KMS-11 (cell line): Measurements from ENCODE around the gene FHIT.
"Not testable (repeated sequence)": the region's sequence is repeated elsewhere in the genome, so short reads cannot be mapped to it uniquely, and the experiment has no call there.

Source experiments
- H2AFZ ChIP-seq: fragments of 200-600 bp; sonication (generic); 2 replicates; pipeline ENCODE4 v1.6.1; 2016; ENCODE audit warnings: antibody characterized with exemption, mixed run types, low read depth
- H3K27ac ChIP-seq: fragments of 200-600 bp; sonication (generic); 2 replicates; pipeline ENCODE4 v1.6.1; 2016; ENCODE audit warnings: mild to moderate bottlenecking, mixed run types
- H3K27me3 ChIP-seq: fragments of 200-600 bp; sonication (generic); 2 replicates; pipeline ENCODE4 v1.6.1; 2017; ENCODE audit warnings: mild to moderate bottlenecking, low read depth, mixed run types, moderate library complexity; ENCODE audit not compliant: insufficient read depth
- H3K36me3 ChIP-seq: fragments of 200-600 bp; sonication (generic); 2 replicates; pipeline ENCODE4 v1.6.1; 2017; ENCODE audit warnings: mild to moderate bottlenecking, mixed run types; ENCODE audit not compliant: insufficient read depth
- H3K4me1 ChIP-seq: fragments of 200-600 bp; sonication (generic); 2 replicates; pipeline ENCODE4 v1.6.1; 2016; ENCODE audit warnings: mild to moderate bottlenecking, low read depth, mixed run types; ENCODE audit not compliant: poor library complexity, severe bottlenecking
- H3K4me2 ChIP-seq: fragments of 200-600 bp; sonication (generic); 2 replicates; pipeline ENCODE4 v1.7.0; 2016; ENCODE audit warnings: mild to moderate bottlenecking, mixed run types
- H3K4me3 ChIP-seq: fragments of 200-600 bp; sonication (generic); IDR thresholded peaks from 2 replicates; pipeline ENCODE4 v1.6.1; 2017; ENCODE audit warnings: low read depth, low read length, mixed read lengths; ENCODE audit not compliant: insufficient read depth
- H3K79me2 ChIP-seq: fragments of 200-600 bp; sonication (generic); 2 replicates; pipeline ENCODE4 v1.6.1; 2016; ENCODE audit warnings: low read depth, mixed run types; ENCODE audit not compliant: insufficient read depth
- H3K9ac ChIP-seq: fragments of 200-600 bp; sonication (generic); 2 replicates; pipeline ENCODE4 v1.6.1; 2016; ENCODE audit warnings: mild to moderate bottlenecking, mixed run types
- H4K20me1 ChIP-seq: fragments of 200-600 bp; sonication (generic); 2 replicates; pipeline ENCODE4 v1.6.1; 2016; ENCODE audit warnings: mild to moderate bottlenecking, mixed run types; ENCODE audit not compliant: insufficient read depth
- TF ChIP-seq, protein P1 (sequence below): fragments of 200-600 bp; sonication (generic); conservative IDR thresholded peaks from 2 replicates; pipeline ENCODE4 v1.6.1; 2017; ENCODE audit warnings: low read depth, mild to moderate bottlenecking, antibody characterized with exemption, low read length, moderate library complexity, mixed read lengths

FHIT gene

GRCh38 chr3:60542995-60543394 is 708.3 kb downstream of the FHIT start:
- Histone ChIP-seq H2AFZ (no peak overlapping the region), H3K27me3 (no peaks in the 10 kb centered on the region), H3K4me1 (no peaks in the 10 kb centered on the region), H3K79me2 (no peaks in the 10 kb centered on the region), H3K4me3 (no peak overlapping the region), H3K27ac (no peak overlapping the region), H3K4me2 (no peak overlapping the region), H3K9ac (no peak overlapping the region), H3K36me3 (no peaks in the 10 kb centered on the region), H4K20me1 (no peaks in the 10 kb centered on the region)
- TF ChIP-seq, protein P1, sequence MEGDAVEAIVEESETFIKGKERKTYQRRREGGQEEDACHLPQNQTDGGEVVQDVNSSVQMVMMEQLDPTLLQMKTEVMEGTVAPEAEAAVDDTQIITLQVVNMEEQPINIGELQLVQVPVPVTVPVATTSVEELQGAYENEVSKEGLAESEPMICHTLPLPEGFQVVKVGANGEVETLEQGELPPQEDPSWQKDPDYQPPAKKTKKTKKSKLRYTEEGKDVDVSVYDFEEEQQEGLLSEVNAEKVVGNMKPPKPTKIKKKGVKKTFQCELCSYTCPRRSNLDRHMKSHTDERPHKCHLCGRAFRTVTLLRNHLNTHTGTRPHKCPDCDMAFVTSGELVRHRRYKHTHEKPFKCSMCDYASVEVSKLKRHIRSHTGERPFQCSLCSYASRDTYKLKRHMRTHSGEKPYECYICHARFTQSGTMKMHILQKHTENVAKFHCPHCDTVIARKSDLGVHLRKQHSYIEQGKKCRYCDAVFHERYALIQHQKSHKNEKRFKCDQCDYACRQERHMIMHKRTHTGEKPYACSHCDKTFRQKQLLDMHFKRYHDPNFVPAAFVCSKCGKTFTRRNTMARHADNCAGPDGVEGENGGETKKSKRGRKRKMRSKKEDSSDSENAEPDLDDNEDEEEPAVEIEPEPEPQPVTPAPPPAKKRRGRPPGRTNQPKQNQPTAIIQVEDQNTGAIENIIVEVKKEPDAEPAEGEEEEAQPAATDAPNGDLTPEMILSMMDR: no peak

- not testable (repeated sequence) for H3K27me3 ChIP-seq, H3K9ac ChIP-seq, H2AFZ ChIP-seq, H3K79me2 ChIP-seq, H3K27ac ChIP-seq, H3K4me2 ChIP-seq, H3K4me3 ChIP-seq, H4K20me1 ChIP-seq, H3K4me1 ChIP-seq, H3K36me3 ChIP-seq
These were observed 711.9 kb downstream of the FHIT start for GRCh38 chr3:60539394-60539793.

- H3K4me3 ChIP-seq: no peak overlapping the region
- TF ChIP-seq, protein P1: no peak
- no peak overlapping the region for H2AFZ ChIP-seq
- no peak overlapping the region for H3K4me2 ChIP-seq
- H3K36me3 ChIP-seq: no peaks in the 10 kb centered on the region
- H3K79me2 ChIP-seq: no peaks in the 10 kb centered on the region
- H3K4me1 ChIP-seq: no peaks in the 10 kb centered on the region
- H3K27ac ChIP-seq: no peak overlapping the region
- no peaks in the 10 kb centered on the region for H3K27me3 ChIP-seq
- no peak overlapping the region for H3K9ac ChIP-seq
- H4K20me1 ChIP-seq: no peaks in the 10 kb centered on the region
These were observed 714.8 kb downstream of the FHIT start for GRCh38 chr3:60536420-60536819.

GRCh38 chr3:60531759-60532158 is 719.5 kb downstream of the FHIT start:
- H3K79me2 ChIP-seq: no peaks in the 10 kb centered on the region
- H4K20me1 ChIP-seq: no peaks in the 10 kb centered on the region
- TF ChIP-seq, protein P1: no peak
- H2AFZ ChIP-seq: no peak overlapping the region
- H3K4me1 ChIP-seq: no peaks in the 10 kb centered on the region
- no peak overlapping the region for H3K27ac ChIP-seq
- H3K9ac ChIP-seq: no peak overlapping the region
- H3K36me3 ChIP-seq: no peaks in the 10 kb centered on the region
- H3K4me3 ChIP-seq: no peak overlapping the region
- no peak overlapping the region for H3K4me2 ChIP-seq
- no peaks in the 10 kb centered on the region for H3K27me3 ChIP-seq

GRCh38 chr3:60528651-60529050 is 722.6 kb downstream of the FHIT start:
- H3K4me1 ChIP-seq: no peaks in the 10 kb centered on the region
- TF ChIP-seq, protein P1: no peak
- H3K27me3 ChIP-seq: no peaks in the 10 kb centered on the region
- no peak overlapping the region for H3K4me3 ChIP-seq
- no peak overlapping the region for H3K9ac ChIP-seq
- H3K79me2 ChIP-seq: no peaks in the 10 kb centered on the region
- no peak overlapping the region for H2AFZ ChIP-seq
- no peaks in the 10 kb centered on the region for H4K20me1 ChIP-seq
- no peaks in the 10 kb centered on the region for H3K36me3 ChIP-seq
- H3K27ac ChIP-seq: no peak overlapping the region
- H3K4me2 ChIP-seq: no peak overlapping the region
